Right atrium auricular region (tissue), 2 donors: ENCODE data around the gene SNAP23. TPM values are rescaled to one million over a fixed set of nuclear protein-coding genes. Genes with fewer than 3 reads are reported as not detected.

Experiments
- DNase-seq: peaks from one replicate; pipeline ENCODE4 v3.0.0-alpha.2; 2019; ENCODE audit warnings: low spot score
- H3K27ac ChIP-seq, 2 donors: fragments of 200-600 bp; sonication (generic); 1 replicate in 1 of 2; 2 replicates in 1 of 2; pipeline ENCODE4 v1.5.1; 2016 to 2019
- H3K27me3 ChIP-seq, 2 donors: fragments of 200-600 bp; sonication (generic); one replicate each; pipeline versions ENCODE4 v1.5.1 to v1.6.0; 2017 to 2019
- H3K36me3 ChIP-seq: fragments of 200-600 bp; sonication (generic); one replicate; pipeline ENCODE4 v1.5.1; 2016
- H3K4me1 ChIP-seq, 2 donors: fragments of 200-600 bp; sonication (generic); one replicate each; pipeline versions ENCODE4 v1.5.1 to v1.6.0; 2017 to 2019
- H3K4me3 ChIP-seq, 2 donors: fragments of 200-600 bp; sonication (generic); 1 replicate in 1 of 2; 2 replicates in 1 of 2; pipeline ENCODE4 v1.5.1; 2017 to 2019; ENCODE audit warnings: mild to moderate bottlenecking in 1 of 2, moderate library complexity in 1 of 2
- H3K9me3 ChIP-seq, 2 donors: fragments of 200-600 bp; sonication (generic); one replicate each; pipeline ENCODE4 v1.5.1; 2019
- CTCF ChIP-seq, 2 donors: fragments of 200-600 bp; sonication (generic); IDR thresholded peaks; one replicate each; pipeline ENCODE4 v1.5.1; 2019; ENCODE audit warnings: antibody characterized with exemption in 2 of 2
- total RNA-seq, 2 donors: library from RNA; depleted of rRNA; stranded (reverse); fragments of >200 nt; gene quantifications; one replicate each; pipeline ENCODE4 v1.1.0, GENCODE V29; 2016

The SNAP23 gene
- 10 to 100 TPM; 37.3 to 38.1 TPM for total RNA-seq

- DNase-seq: peak; percentile 97
- no peaks in the 10 kb centered on the region for H3K36me3 ChIP-seq
- H3K27ac ChIP-seq: peak within 1 kb of the TSS; percentile 94 to 95
- TF ChIP-seq CTCF (IDR thresholded peaks at IDR 0.05): no peak
- no peaks in the 10 kb centered on the region for H3K27me3 ChIP-seq
- H3K4me1 ChIP-seq: peaks cover 0 to 52% of the 10 kb centered on the region in 2 donors
- no peaks in the 10 kb centered on the region for H3K9me3 ChIP-seq
- H3K4me3 ChIP-seq: peak within 1 kb of the TSS; percentile 68 to 85
Measured at GRCh38 chr15:42495361-42496212, at the start of gene SNAP23. SNAP23 (plus strand) TSS chr15:42495634; CDS start chr15:42511847, 16,213 bp downstream.

- DNase-seq: no peak
- peaks cover 82% of the 10 kb centered on the region for H3K36me3 ChIP-seq
- H3K4me1 ChIP-seq: no peaks in the 10 kb centered on the region
- peak overlapping the region in 1 of 2 donors; percentile 7 for H3K4me3 ChIP-seq
- H3K27ac ChIP-seq: peak overlapping the region in 1 of 2 donors; percentile 42
- no peaks in the 10 kb centered on the region for H3K27me3 ChIP-seq
- no peaks in the 10 kb centered on the region for H3K9me3 ChIP-seq
- TF ChIP-seq CTCF (IDR thresholded peaks at IDR 0.05): no peak
Measured at GRCh38 chr15:42447599-42447998, 47.8 kb upstream of the SNAP23 start.

GRCh38 chr15:42448281-42448680 lies 47.2 kb upstream of the SNAP23 start:
- Histone ChIP-seq H3K9me3 (no peaks in the 10 kb centered on the region), H3K4me3 (no peak overlapping the region), H3K27me3 (no peaks in the 10 kb centered on the region), H3K36me3 (peaks cover 75% of the 10 kb centered on the region), H3K4me1 (peaks cover 0 to 7% of the 10 kb centered on the region in 2 donors), H3K27ac (peak overlapping the region in 1 of 2 donors; percentile 42)
- TF ChIP-seq CTCF (IDR thresholded peaks at IDR 0.05): no peak
- DNase-seq: no peak

GRCh38 chr15:42449770-42450424 lies 45.5 kb upstream of the SNAP23 start:
- no peak for DNase-seq
- Histone ChIP-seq H3K36me3 (peaks cover 66% of the 10 kb centered on the region), H3K4me3 (peak overlapping the region; percentile 15 to 29), H3K27me3 (no peaks in the 10 kb centered on the region), H3K9me3 (no peaks in the 10 kb centered on the region), H3K4me1 (peaks cover 0 to 12% of the 10 kb centered on the region in 2 donors), H3K27ac (no peak overlapping the region)
- no peak for TF ChIP-seq CTCF (IDR thresholded peaks at IDR 0.05)

GRCh38 chr15:42450425-42450790 lies 45.0 kb upstream of the SNAP23 start:
- Histone ChIP-seq H3K27me3 (no peaks in the 10 kb centered on the region), H3K4me3 (no peak overlapping the region), H3K9me3 (no peaks in the 10 kb centered on the region), H3K27ac (no peak overlapping the region), H3K4me1 (peaks cover 0 to 12% of the 10 kb centered on the region in 2 donors), H3K36me3 (peaks cover 61% of the 10 kb centered on the region)
- no peak for DNase-seq
- no peak for TF ChIP-seq CTCF (IDR thresholded peaks at IDR 0.05)
